Measurements from ENCODE around the gene NFIA. TPM values are rescaled to one million over a fixed set of nuclear protein-coding genes. Genes with fewer than 3 reads are reported as not detected.

NFIA gene
- total and polyA plus RNA-seq, 2 donors (not counting 1 experiment from before 2014, with no cell fraction given): 5.4 to 11.0 TPM

- H3K79me2 ChIP-seq (ENCODE audit: control insufficient read depth, insufficient read depth, low read length): no peaks in the 10 kb centered on the region
- H4K20me1 ChIP-seq (ENCODE audit: control insufficient read depth, extremely low read depth, insufficient read depth, low read length): no peaks in the 10 kb centered on the region
- H3K27ac ChIP-seq (ENCODE audit: insufficient read depth, low read length): no peak overlapping the region
- no peak overlapping the region for H3K4me3 ChIP-seq (replicated peaks in 1 of 4; ENCODE audit: control extremely low read depth in 1 of 4, insufficient read depth in 1 of 4, low read depth in 3 of 4, low read length in 4 of 4)
- no peak overlapping the region for H3K4me2 ChIP-seq (ENCODE audit: extremely low read depth, insufficient read depth, low read length)
- no peaks in the 10 kb centered on the region for H3K36me3 ChIP-seq (ENCODE audit: control insufficient read depth, insufficient read depth, low read length)
- H3K9ac ChIP-seq (ENCODE audit: insufficient read depth, low read length): no peak overlapping the region
- TF ChIP-seq EZH2 (IDR thresholded peaks at IDR 0.05; ENCODE audit: low read length, missing control alignments): no peak
- TF ChIP-seq CTCF (conservative IDR thresholded peaks at IDR 0.05 in 1 of 2, IDR thresholded peaks at IDR 0.05 in 1 of 2; ENCODE audit: low read depth in 1 of 2, low read length in 2 of 2): no peak
- H3K4me1 ChIP-seq (ENCODE audit: control insufficient read depth, extremely low read depth, insufficient read depth, low read length): no peaks in the 10 kb centered on the region
- H3K9me3 ChIP-seq (ENCODE audit: control insufficient read depth, insufficient read depth, low read depth, low read length): no peaks in the 10 kb centered on the region
- no peaks in the 10 kb centered on the region for H3K27me3 ChIP-seq (ENCODE audit: control insufficient read depth, insufficient read depth, low read length)
- no peak overlapping the region for H2AFZ ChIP-seq (ENCODE audit: low read length)
- no peak for DNase-seq (ENCODE audit: low read depth in 2 of 2)
Observed at GRCh38 chr1:61374156-61374555, 291.8 kb downstream of the NFIA start.

GRCh38 chr1:61375082-61375880, 292.9 kb downstream of the NFIA start:
- Histone ChIP-seq H3K4me3 (replicated peaks in 1 of 4; ENCODE audit: control extremely low read depth in 1 of 4, insufficient read depth in 1 of 4, low read depth in 3 of 4, low read length in 4 of 4) (no peak overlapping the region), H3K27ac (ENCODE audit: insufficient read depth, low read length) (no peak overlapping the region), H2AFZ (ENCODE audit: low read length) (no peak overlapping the region), H3K9me3 (ENCODE audit: control insufficient read depth, insufficient read depth, low read depth, low read length) (no peaks in the 10 kb centered on the region), H3K9ac (ENCODE audit: insufficient read depth, low read length) (no peak overlapping the region), H4K20me1 (ENCODE audit: control insufficient read depth, extremely low read depth, insufficient read depth, low read length) (no peaks in the 10 kb centered on the region), H3K79me2 (ENCODE audit: control insufficient read depth, insufficient read depth, low read length) (no peaks in the 10 kb centered on the region), H3K36me3 (ENCODE audit: control insufficient read depth, insufficient read depth, low read length) (no peaks in the 10 kb centered on the region), H3K4me1 (ENCODE audit: control insufficient read depth, extremely low read depth, insufficient read depth, low read length) (no peaks in the 10 kb centered on the region), H3K27me3 (ENCODE audit: control insufficient read depth, insufficient read depth, low read length) (no peaks in the 10 kb centered on the region), H3K4me2 (ENCODE audit: extremely low read depth, insufficient read depth, low read length) (no peak overlapping the region)
- no peak for DNase-seq (ENCODE audit: low read depth in 2 of 2)
- TF ChIP-seq EZH2 (IDR thresholded peaks at IDR 0.05; ENCODE audit: low read length, missing control alignments): no peak
- TF ChIP-seq CTCF (conservative IDR thresholded peaks at IDR 0.05 in 1 of 2, IDR thresholded peaks at IDR 0.05 in 1 of 2; ENCODE audit: low read depth in 1 of 2, low read length in 2 of 2): no peak

- Histone ChIP-seq H3K4me2 (ENCODE audit: extremely low read depth, insufficient read depth, low read length) (no peak overlapping the region), H3K4me3 (replicated peaks in 1 of 4; ENCODE audit: control extremely low read depth in 1 of 4, insufficient read depth in 1 of 4, low read depth in 3 of 4, low read length in 4 of 4) (no peak overlapping the region), H3K9me3 (ENCODE audit: control insufficient read depth, insufficient read depth, low read depth, low read length) (no peaks in the 10 kb centered on the region), H4K20me1 (ENCODE audit: control insufficient read depth, extremely low read depth, insufficient read depth, low read length) (no peaks in the 10 kb centered on the region), H2AFZ (ENCODE audit: low read length) (no peak overlapping the region), H3K79me2 (ENCODE audit: control insufficient read depth, insufficient read depth, low read length) (no peaks in the 10 kb centered on the region), H3K36me3 (ENCODE audit: control insufficient read depth, insufficient read depth, low read length) (no peaks in the 10 kb centered on the region), H3K4me1 (ENCODE audit: control insufficient read depth, extremely low read depth, insufficient read depth, low read length) (no peaks in the 10 kb centered on the region), H3K27me3 (ENCODE audit: control insufficient read depth, insufficient read depth, low read length) (no peaks in the 10 kb centered on the region), H3K9ac (ENCODE audit: insufficient read depth, low read length) (no peak overlapping the region), H3K27ac (ENCODE audit: insufficient read depth, low read length) (no peak overlapping the region)
- TF ChIP-seq CTCF (conservative IDR thresholded peaks at IDR 0.05 in 1 of 2, IDR thresholded peaks at IDR 0.05 in 1 of 2; ENCODE audit: low read depth in 1 of 2, low read length in 2 of 2): no peak
- no peak for TF ChIP-seq EZH2 (IDR thresholded peaks at IDR 0.05; ENCODE audit: low read length, missing control alignments)
- DNase-seq (ENCODE audit: low read depth in 2 of 2): no peak
Observed at GRCh38 chr1:61376151-61376550, 293.8 kb downstream of the NFIA start.

All from fibroblast of lung (primary cell).